Fibroblast of skin of left biceps (primary cell): ENCODE measurements around the gene NPHP3.
A peak's percentile ranks its signal among the peaks of the same experiment; 100 is the strongest.
"Not testable (repeated sequence)": the region's sequence is repeated elsewhere in the genome, so short reads cannot be mapped to it uniquely, and the experiment has no call there.

Experiments
- DNase-seq, 2 experiments: peaks; one replicate each; pipeline ENCODE4 v3.0.0-alpha.2; 2013; ENCODE audit warnings: low read depth in 2 of 2

Gene NPHP3

GRCh38 chr3:132722165-132723023 lies at the start of gene NPHP3:
Gene NPHP3, minus strand, starts transcription at chr3:132722409. Its CDS starts 54 bp downstream, at chr3:132722355.
- peak; percentile 88 to 89 for DNase-seq

- no peak for DNase-seq
These were observed 36.5 kb upstream of the NPHP3 start for GRCh38 chr3:132758740-132759139.

GRCh38 chr3:132756108-132756650 lies 34.0 kb upstream of the NPHP3 start:
- DNase-seq = no peak

- no peak for DNase-seq
These were observed 31.7 kb upstream of the NPHP3 start for GRCh38 chr3:132753946-132754345.

- DNase-seq = no peak
These were observed 27.6 kb upstream of the NPHP3 start for GRCh38 chr3:132749786-132750185.

- not testable (repeated sequence) for DNase-seq
These were observed 24.5 kb upstream of the NPHP3 start for GRCh38 chr3:132746720-132747119.

GRCh38 chr3:132738314-132738713 lies 16.1 kb upstream of the NPHP3 start:
- DNase-seq = no peak

- DNase-seq = no peak
These were observed 13.4 kb upstream of the NPHP3 start for GRCh38 chr3:132735589-132735988.

GRCh38 chr3:132730891-132731580 lies 8.8 kb upstream of the NPHP3 start:
- DNase-seq = peak in 1 of 2 experiments; percentile 26

GRCh38 chr3:132726341-132726823 lies 4.2 kb upstream of the NPHP3 start:
- DNase-seq = no peak

- DNase-seq = no peak
These were observed 1.1 kb upstream of the NPHP3 start for GRCh38 chr3:132723024-132723950.

- DNase-seq = no peak
These were observed 587 bp downstream of the NPHP3 start for GRCh38 chr3:132721479-132722164.

- no peak for DNase-seq
These were observed 2.0 kb downstream of the NPHP3 start for GRCh38 chr3:132720228-132720627.

- no peak for DNase-seq
These were observed 5.8 kb downstream of the NPHP3 start for GRCh38 chr3:132716372-132716771.

GRCh38 chr3:132713977-132714727 lies 8.1 kb downstream of the NPHP3 start:
- DNase-seq = no peak

GRCh38 chr3:132710311-132710710 lies 11.9 kb downstream of the NPHP3 start:
- DNase-seq = no peak

GRCh38 chr3:132709761-132710160 lies 12.4 kb downstream of the NPHP3 start:
- no peak for DNase-seq

GRCh38 chr3:132703733-132704132 lies 18.5 kb downstream of the NPHP3 start:
- DNase-seq = no peak

- no peak for DNase-seq
These were observed 26.8 kb downstream of the NPHP3 start for GRCh38 chr3:132695422-132695821.

- DNase-seq = no peak
These were observed 27.2 kb downstream of the NPHP3 start for GRCh38 chr3:132694991-132695390.
